ENCODE results near the gene PARD6G. TPM values are rescaled to one million over a fixed set of nuclear protein-coding genes. Genes with fewer than 3 reads are reported as not detected.
A peak's percentile ranks its signal among the peaks of the same experiment; 100 is the strongest.

PARD6G gene
- total RNA-seq, 8 experiments from 2014 or later = 2.3 to 13.7 (median 7.2) TPM

DNA sequence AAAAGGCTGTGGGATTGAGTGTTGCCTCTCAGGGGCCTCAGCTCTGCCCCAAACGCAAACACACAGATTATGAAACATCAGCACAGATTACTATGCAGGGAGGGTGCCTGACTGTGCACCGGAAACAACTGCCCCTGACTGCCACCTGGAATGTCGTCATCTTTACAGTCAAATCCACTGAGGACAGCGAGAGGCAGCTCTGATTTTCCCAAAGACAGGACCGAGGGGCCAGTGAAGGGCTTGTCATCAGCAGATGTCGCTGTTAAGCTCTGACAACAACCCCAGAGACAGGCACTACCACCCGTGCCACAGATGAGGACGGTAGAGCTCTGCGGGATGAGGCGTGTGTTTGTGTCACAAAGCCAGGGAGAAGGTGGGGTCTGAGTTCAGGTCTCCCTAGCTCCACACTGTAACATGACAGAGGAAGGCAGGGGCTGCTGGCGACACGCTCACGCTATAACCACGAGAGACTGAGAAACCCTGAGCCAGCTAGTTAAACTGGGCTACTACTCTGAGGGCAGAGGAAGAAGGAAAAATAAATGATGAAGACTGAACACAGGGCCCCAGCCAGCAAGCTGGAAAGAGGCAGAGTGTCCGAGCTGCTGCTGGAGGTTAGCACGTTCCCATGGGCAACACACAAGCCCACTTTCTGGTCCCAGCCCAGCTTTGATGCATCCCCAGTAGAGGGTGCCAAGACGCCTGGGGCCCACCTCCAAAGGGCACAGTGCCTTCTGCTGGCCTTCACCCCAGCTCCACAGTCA, 47.0 kb downstream of the PARD6G start:
- peak; percentile 22 to 86 (median 76) for ATAC-seq (replicated peaks in 6 of 8)
- no peak overlapping the region for H3K4me3 ChIP-seq
- 16 to 100% (median 74%) methylated on average over 1 to 10 of the region's 17 CpGs; no CpG with 5 or more reads in 3 of the 10 experiments for WGBS, 10 experiments

GRCh38 chr18:80198994-80199748, 48.1 kb downstream of the PARD6G start:
- no peak overlapping the region for H3K4me3 ChIP-seq
- in situ Hi-C loops (cut with MboI; ENCODE audit: low pct_unique_long_range_greater_than_20kb in 2 of 9, low sequenced_read_pairs in 9 of 9, unreplicated experiment in 9 of 9) = no loop called here
- peak in 1 of 8 experiments; percentile 58 for ATAC-seq (replicated peaks in 6 of 8)
- no peaks in the 10 kb centered on the region for H3K4me1 ChIP-seq (replicated peaks in 1 of 2)
- WGBS, 10 experiments = 41 to 100% (median 93%) methylated on average over 1 to 14 of the region's 15 CpGs; no CpG with 5 or more reads in 1 of the 10 experiments
- no peak overlapping the region for H3K27ac ChIP-seq

More for the DNA sequence above, 47.0 kb downstream of the PARD6G start:
- Histone ChIP-seq H3K4me1 (replicated peaks in 1 of 2) (no peaks in the 10 kb centered on the region), H3K27ac (no peak overlapping the region)
- in situ Hi-C loops (cut with MboI; ENCODE audit: low pct_unique_long_range_greater_than_20kb in 2 of 9, low sequenced_read_pairs in 9 of 9, unreplicated experiment in 9 of 9) = no loop called here

DNA sequence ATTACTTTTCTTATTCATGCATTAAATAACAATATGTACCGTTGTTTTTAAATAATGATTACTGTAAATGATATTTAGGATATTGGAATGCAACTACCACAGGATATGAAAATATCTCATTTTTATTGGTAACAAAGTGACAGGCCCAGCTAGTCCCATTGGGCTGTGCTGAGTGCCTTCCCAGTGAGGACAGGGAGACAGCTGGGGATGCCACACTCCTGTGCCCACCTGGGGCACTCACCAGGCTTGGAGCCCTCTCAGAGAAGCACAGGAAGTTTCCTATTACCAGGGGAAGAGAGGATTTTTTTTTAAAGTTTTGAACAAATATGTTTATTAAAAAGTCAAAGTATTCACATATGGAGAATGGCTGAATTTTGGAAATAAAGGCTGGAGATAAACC, 48.9 kb downstream of the PARD6G start:
- no peak for ATAC-seq (replicated peaks in 6 of 8)
- H3K27ac ChIP-seq = no peak overlapping the region

GRCh38 chr18:80197528-80197927, 49.8 kb downstream of the PARD6G start:
- Histone ChIP-seq H3K4me3 (no peak overlapping the region), H3K4me1 (replicated peaks in 1 of 2) (no peaks in the 10 kb centered on the region), H3K27ac (no peak overlapping the region)
- 17 to 100% (median 77%) methylated on average over 1 to 3 of the region's 4 CpGs; no CpG with 5 or more reads in 3 of the 10 experiments for WGBS, 10 experiments
- peak in 2 of 8 experiments; percentile 12 to 18 for ATAC-seq (replicated peaks in 6 of 8)
- in situ Hi-C loops (cut with MboI; ENCODE audit: low pct_unique_long_range_greater_than_20kb in 2 of 9, low sequenced_read_pairs in 9 of 9, unreplicated experiment in 9 of 9) = no loop called here

More for the DNA sequence above, 48.9 kb downstream of the PARD6G start:
- in situ Hi-C loops (cut with MboI; ENCODE audit: low pct_unique_long_range_greater_than_20kb in 2 of 9, low sequenced_read_pairs in 9 of 9, unreplicated experiment in 9 of 9) = no loop called here
- Histone ChIP-seq H3K4me1 (replicated peaks in 1 of 2) (no peaks in the 10 kb centered on the region), H3K4me3 (no peak overlapping the region)
- WGBS, 10 experiments = 0 to 100% (median 100%) methylated on average over 1 of the region's 1 CpG; no CpG with 5 or more reads in 4 of the 10 experiments

- peak in 3 of 8 experiments; percentile 76 to 85 (median 78) for ATAC-seq (replicated peaks in 6 of 8)
- WGBS, 10 experiments = 7 to 80% (median 56%) methylated on average over 1 to 13 of the region's 13 CpGs
- in situ Hi-C loops (cut with MboI; ENCODE audit: low pct_unique_long_range_greater_than_20kb in 2 of 9, low sequenced_read_pairs in 9 of 9, unreplicated experiment in 9 of 9) = no loop called here
- Histone ChIP-seq H3K27ac (no peak overlapping the region), H3K4me1 (replicated peaks in 1 of 2) (no peaks in the 10 kb centered on the region), H3K4me3 (no peak overlapping the region)
Observed at GRCh38 chr18:80196528-80197320, 50.6 kb downstream of the PARD6G start.

DNA sequence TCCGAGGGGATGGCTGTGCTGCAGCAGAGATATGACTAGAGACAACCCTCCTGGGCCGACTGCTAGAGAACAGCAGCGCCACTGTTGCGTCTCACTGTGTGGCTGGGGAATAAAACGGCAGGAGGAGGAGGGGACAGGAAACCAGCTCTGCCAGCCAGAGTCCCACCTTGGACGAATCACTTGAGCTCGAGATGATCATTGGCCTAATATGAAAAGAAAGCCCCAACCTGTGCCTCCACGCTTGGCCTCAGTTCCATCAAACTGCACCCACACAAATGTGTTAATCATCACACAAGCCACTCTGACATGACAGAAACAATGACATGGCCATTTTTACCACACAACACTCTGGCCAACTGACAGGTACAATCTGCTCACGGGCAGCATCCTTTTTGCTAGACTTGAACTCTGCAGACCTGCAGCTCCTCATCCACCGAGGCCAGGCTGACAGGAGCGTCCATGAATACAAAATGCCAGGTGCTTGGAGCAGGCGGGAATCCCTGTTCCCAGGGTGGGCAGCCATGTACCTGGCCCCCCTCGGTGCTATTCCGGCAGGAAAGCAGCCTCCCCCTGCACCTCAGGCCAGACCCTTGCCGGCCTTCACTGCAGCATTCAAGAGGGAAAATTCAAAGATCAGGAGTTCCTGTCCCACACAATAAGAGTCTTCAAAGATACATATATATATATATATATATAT, 52.3 kb downstream of the PARD6G start:
- ATAC-seq (replicated peaks in 6 of 8) = no peak
- 67 to 100% (median 80%) methylated on average over 1 to 10 of the region's 15 CpGs; no CpG with 5 or more reads in 3 of the 10 experiments for WGBS, 10 experiments
- Histone ChIP-seq H3K4me3 (no peak overlapping the region), H3K4me1 (replicated peaks in 1 of 2) (no peaks in the 10 kb centered on the region), H3K27ac (no peak overlapping the region)
- in situ Hi-C loops (cut with MboI; ENCODE audit: low pct_unique_long_range_greater_than_20kb in 2 of 9, low sequenced_read_pairs in 9 of 9, unreplicated experiment in 9 of 9) = no loop called here

- Histone ChIP-seq H3K27ac (no peak overlapping the region), H3K4me3 (no peak overlapping the region), H3K4me1 (replicated peaks in 1 of 2) (no peaks in the 10 kb centered on the region)
- 27 to 100% (median 87%) methylated on average over 1 to 5 of the region's 5 CpGs; no CpG with 5 or more reads in 2 of the 10 experiments for WGBS, 10 experiments
- ATAC-seq (replicated peaks in 6 of 8) = no peak
- in situ Hi-C loops (cut with MboI; ENCODE audit: low pct_unique_long_range_greater_than_20kb in 2 of 9, low sequenced_read_pairs in 9 of 9, unreplicated experiment in 9 of 9) = no loop called here
Observed at GRCh38 chr18:80193701-80194100, 53.6 kb downstream of the PARD6G start.

GRCh38 chr18:80192653-80193385, 54.5 kb downstream of the PARD6G start:
- Histone ChIP-seq H3K4me3 (no peak overlapping the region), H3K27ac (no peak overlapping the region), H3K4me1 (replicated peaks in 1 of 2) (no peaks in the 10 kb centered on the region)
- no peak for ATAC-seq (replicated peaks in 6 of 8)
- 0 to 100% (median 80%) methylated on average over 1 to 6 of the region's 11 CpGs; no CpG with 5 or more reads in 4 of the 10 experiments for WGBS, 10 experiments
- in situ Hi-C loops (cut with MboI; ENCODE audit: low pct_unique_long_range_greater_than_20kb in 2 of 9, low sequenced_read_pairs in 9 of 9, unreplicated experiment in 9 of 9) = no loop called here

GRCh38 chr18:80191907-80192652, 55.2 kb downstream of the PARD6G start:
- H3K27ac ChIP-seq = no peak overlapping the region
- 31 to 100% (median 76%) methylated on average over 2 to 7 of the region's 19 CpGs for WGBS, 10 experiments
- no peaks in the 10 kb centered on the region for H3K4me1 ChIP-seq (replicated peaks in 1 of 2)
- no peak for ATAC-seq (replicated peaks in 6 of 8)
- H3K4me3 ChIP-seq = no peak overlapping the region
- in situ Hi-C loops (cut with MboI; ENCODE audit: low pct_unique_long_range_greater_than_20kb in 2 of 9, low sequenced_read_pairs in 9 of 9, unreplicated experiment in 9 of 9) = no loop called here

- in situ Hi-C loops (cut with MboI; ENCODE audit: low pct_unique_long_range_greater_than_20kb in 2 of 9, low sequenced_read_pairs in 9 of 9, unreplicated experiment in 9 of 9) = no loop called here
- no peak for ATAC-seq (replicated peaks in 6 of 8)
- 0 to 97% (median 80%) methylated on average over 1 to 5 of the region's 5 CpGs; no CpG with 5 or more reads in 1 of the 10 experiments for WGBS, 10 experiments
- Histone ChIP-seq H3K4me1 (replicated peaks in 1 of 2) (no peaks in the 10 kb centered on the region), H3K27ac (no peak overlapping the region), H3K4me3 (no peak overlapping the region)
Observed at GRCh38 chr18:80191264-80191663, 56.0 kb downstream of the PARD6G start.

DNA sequence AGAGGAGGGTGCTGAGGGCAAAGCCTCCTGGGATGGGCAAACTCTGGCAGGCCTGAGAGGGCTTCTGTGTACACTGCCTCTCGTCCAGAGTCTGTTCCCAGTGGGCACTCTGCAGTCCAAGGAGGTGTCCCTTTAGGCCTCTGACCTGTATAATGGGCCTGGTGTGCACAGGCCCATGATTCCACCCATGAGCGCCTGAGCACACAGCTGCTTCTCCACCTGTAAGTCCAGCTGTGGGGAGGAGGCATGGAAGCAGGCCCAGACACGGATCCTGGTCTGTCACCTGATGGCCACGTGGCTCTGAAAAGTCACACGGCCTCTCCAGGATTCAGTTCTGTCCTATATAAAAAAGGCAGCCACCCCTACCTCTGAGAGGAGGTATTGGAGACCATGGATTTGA, 57.0 kb downstream of the PARD6G start:
- WGBS, 10 experiments = 51 to 94% methylated on average over 5 of the region's 5 CpGs; no CpG with 5 or more reads in 8 of the 10 experiments
- H3K4me3 ChIP-seq = no peak overlapping the region
- no peak overlapping the region for H3K27ac ChIP-seq
- no peak for ATAC-seq (replicated peaks in 6 of 8)
- in situ Hi-C loops (cut with MboI; ENCODE audit: low pct_unique_long_range_greater_than_20kb in 2 of 9, low sequenced_read_pairs in 9 of 9, unreplicated experiment in 9 of 9) = no loop called here
- H3K4me1 ChIP-seq (replicated peaks in 1 of 2) = no peaks in the 10 kb centered on the region
